ENCODE measurements around the gene CH25H.

The CH25H gene

GRCh38 chr10:89233033-89233432, 25.9 kb upstream of the CH25H start:
- TF ChIP-seq, protein P1, sequence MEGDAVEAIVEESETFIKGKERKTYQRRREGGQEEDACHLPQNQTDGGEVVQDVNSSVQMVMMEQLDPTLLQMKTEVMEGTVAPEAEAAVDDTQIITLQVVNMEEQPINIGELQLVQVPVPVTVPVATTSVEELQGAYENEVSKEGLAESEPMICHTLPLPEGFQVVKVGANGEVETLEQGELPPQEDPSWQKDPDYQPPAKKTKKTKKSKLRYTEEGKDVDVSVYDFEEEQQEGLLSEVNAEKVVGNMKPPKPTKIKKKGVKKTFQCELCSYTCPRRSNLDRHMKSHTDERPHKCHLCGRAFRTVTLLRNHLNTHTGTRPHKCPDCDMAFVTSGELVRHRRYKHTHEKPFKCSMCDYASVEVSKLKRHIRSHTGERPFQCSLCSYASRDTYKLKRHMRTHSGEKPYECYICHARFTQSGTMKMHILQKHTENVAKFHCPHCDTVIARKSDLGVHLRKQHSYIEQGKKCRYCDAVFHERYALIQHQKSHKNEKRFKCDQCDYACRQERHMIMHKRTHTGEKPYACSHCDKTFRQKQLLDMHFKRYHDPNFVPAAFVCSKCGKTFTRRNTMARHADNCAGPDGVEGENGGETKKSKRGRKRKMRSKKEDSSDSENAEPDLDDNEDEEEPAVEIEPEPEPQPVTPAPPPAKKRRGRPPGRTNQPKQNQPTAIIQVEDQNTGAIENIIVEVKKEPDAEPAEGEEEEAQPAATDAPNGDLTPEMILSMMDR (IDR thresholded peaks at IDR 0.05; ENCODE audit: low read depth, low read length, missing control alignments) = no peak
- no peak overlapping the region for H3K4me3 ChIP-seq (ENCODE audit: low read depth, low read length)
- DNase-seq (ENCODE audit: low read depth) = no peak

DNA sequence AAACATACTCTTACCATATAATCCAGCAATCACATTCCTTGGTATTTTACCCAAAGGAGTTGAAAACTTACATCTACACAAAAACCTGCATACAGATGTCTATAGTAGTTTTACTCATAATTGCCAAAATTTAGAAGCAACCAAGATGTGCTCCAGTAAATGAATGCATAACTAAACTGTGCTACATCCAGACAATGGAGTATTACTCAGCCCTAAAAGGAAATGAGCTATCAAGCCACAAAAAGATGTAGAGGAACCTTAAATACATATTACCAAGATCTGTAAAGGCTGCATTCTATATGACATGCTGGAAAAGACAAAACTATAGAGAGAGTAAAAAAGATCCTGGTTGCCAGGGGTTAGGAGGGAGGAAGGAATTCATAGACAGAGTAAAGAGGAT, 21.8 kb upstream of the CH25H start:
- no peak for DNase-seq (ENCODE audit: low read depth)
- no peak overlapping the region for H3K4me3 ChIP-seq (ENCODE audit: low read depth, low read length)
- TF ChIP-seq, protein P1 (IDR thresholded peaks at IDR 0.05; ENCODE audit: low read depth, low read length, missing control alignments) = no peak

DNA sequence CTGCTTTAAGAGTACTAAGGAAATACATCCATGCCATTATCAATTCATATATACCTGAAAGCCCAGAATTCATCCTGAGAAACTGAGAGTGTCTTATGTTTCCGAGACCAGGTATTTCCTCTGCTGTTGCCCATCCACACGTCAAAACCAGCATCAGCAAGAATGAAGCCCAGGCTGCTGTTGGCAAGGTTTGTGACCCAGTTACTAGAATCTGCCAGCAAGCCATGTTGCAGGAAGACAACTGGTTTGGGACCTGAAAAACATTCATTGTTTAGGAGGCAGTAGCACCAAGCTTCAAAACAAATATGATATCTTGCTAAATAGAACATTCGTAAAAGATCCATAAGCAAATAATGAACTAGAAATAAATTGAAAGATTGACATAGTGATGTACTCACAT, 21.0 kb upstream of the CH25H start:
- TF ChIP-seq, protein P1 (IDR thresholded peaks at IDR 0.05; ENCODE audit: low read depth, low read length, missing control alignments) = no peak
- no peak overlapping the region for H3K4me3 ChIP-seq (ENCODE audit: low read depth, low read length)
- DNase-seq (ENCODE audit: low read depth) = no peak

DNA sequence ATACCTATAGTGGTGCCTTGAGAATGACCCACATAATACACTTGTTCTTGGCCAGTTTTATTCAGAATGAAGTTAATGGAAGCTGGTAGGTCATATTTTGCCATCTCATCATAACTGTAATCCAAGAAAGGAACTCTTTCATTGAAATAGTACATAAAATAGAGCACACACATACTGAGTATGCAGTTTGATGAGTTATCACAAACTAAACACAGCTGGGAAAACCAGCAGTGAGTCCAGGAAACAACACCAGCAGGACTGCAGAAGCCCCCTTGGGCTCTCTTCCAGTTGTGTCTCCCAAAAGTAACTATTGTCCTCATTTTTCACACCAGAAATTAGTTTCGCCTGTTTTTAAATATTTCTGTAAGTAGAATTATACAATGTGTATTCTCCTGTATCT, 19.8 kb upstream of the CH25H start:
- DNase-seq (ENCODE audit: low read depth) = no peak
- TF ChIP-seq, protein P1 (IDR thresholded peaks at IDR 0.05; ENCODE audit: low read depth, low read length, missing control alignments) = no peak
- H3K4me3 ChIP-seq (ENCODE audit: low read depth, low read length) = no peak overlapping the region

- H3K4me3 ChIP-seq (ENCODE audit: low read depth, low read length) = no peak overlapping the region
- no peak for DNase-seq (ENCODE audit: low read depth)
- TF ChIP-seq, protein P1 (IDR thresholded peaks at IDR 0.05; ENCODE audit: low read depth, low read length, missing control alignments) = no peak
Measured at GRCh38 chr10:89224739-89225443, 17.8 kb upstream of the CH25H start.

GRCh38 chr10:89221919-89222318, 14.8 kb upstream of the CH25H start:
- TF ChIP-seq, protein P1 (IDR thresholded peaks at IDR 0.05; ENCODE audit: low read depth, low read length, missing control alignments) = no peak
- DNase-seq (ENCODE audit: low read depth) = no peak
- H3K4me3 ChIP-seq (ENCODE audit: low read depth, low read length) = no peak overlapping the region
